Stimulated activated CD4-positive, alpha-beta T cell treated with anti-CD3 and anti-CD28 coated beads, Interleukin-2, amount 100 ng/mL, for 48 hours (primary cell): ENCODE data around the gene UGT1A4.
"Not testable (repeated sequence)": the region's sequence is repeated elsewhere in the genome, so short reads cannot be mapped to it uniquely, and the experiment has no call there.

Experiments
- DNase-seq, 2 donors: peaks; one replicate each; pipeline ENCODE4 v3.0.0-alpha.2; 2020

UGT1A4 gene

DNA sequence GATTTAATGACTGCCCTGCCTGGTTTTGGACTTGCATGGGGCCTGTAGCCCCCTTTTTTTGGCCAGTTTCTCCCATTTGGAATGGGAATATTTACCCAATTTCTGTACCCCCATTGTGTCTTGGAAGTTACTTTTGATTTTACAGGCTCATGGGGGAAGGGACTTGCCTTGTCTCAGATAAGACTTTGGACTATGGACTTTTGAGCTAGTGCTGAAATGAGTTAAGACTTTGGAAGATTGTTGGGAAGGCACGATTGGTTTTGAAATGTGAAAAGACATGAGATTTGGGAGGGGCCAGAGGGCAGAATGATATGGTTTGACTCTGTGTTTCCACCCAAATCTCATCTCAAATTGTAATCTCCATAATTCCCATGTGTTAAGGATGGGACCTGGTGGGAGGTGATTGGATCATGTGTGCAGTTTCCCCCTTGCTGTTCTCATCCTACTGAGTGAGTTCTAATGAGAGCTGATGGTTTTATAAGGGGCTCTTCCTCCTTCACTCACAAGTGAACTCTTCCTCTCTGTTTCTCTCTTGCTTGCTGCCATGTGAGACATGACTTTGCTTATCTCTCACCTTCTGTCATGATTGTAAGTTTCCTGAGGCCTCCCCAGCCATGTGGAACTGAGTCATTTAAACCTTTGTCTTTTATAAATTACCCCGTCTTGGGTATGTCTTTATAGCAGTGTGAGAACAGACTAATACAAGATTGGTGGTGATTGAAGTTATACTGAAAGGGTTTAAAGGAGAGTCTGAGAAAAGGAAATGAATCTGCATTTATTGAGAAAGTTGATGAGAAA, 32.9 kb downstream of the UGT1A4 start:
- not testable (repeated sequence) for DNase-seq

DNA sequence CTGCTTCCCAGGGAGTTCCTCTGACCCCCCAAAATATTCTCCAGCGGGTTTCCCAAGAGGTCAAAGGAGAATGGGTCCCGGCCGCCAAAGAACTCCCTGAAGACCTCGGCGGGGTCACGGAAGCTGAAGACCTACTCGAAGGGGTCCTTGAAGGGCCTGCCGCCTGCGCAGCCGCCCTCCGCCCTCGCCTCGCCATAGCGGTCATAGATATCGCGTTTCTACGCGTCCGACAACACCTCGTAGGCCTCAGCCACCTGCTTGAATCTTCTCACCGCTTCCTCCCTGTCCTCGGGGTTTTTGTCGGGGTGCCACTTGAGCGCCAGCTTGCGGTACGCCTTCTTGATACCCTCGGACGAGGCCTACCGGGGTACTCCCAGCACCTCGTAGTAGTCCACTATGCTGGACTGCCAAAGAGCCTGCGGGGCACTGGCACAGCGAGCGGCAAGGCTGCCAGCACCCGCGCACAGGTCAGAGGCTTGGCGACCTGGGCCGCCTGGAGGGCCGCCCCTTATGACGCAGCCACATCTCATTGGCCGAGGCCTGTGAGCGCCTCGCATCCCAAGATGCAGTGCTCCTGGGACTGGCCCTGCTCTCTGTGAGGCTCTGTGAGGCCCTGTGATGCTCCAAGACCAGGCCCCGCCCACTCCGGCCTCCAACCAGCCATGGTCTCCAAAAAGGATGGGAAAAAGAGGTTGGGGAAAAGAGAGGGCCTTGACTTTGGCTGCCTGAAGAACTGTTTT, 36.5 kb downstream of the UGT1A4 start:
- no peak for DNase-seq

DNA sequence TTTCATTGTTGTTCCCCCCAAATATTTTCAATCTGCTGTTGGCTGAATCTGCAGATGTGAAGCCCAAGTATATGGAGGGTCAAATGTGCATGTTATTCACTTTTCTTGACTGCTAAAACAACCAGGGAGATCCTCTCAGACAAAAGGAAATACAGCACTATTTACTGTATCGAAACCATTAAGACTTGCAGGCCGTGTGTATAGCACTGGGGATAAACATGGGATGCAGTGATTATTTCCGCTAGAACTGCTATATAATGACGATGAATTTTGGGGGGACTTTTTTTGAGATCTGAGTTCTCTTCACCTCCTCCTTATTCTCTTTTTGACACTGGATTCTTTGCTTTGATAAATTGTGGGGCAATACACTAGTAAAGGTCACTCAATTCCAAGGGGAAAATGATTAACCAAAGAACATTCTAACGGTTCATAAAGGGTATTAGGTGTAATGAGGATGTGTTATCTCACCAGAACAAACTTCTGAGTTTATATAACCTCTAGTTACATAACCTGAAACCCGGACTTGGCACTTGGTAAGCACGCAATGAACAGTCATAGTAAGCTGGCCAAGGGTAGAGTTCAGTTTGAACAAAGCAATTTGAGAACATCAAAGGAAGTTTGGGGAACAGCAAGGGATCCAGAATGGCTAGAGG, 38.0 kb downstream of the UGT1A4 start:
- DNase-seq, result no peak

DNA sequence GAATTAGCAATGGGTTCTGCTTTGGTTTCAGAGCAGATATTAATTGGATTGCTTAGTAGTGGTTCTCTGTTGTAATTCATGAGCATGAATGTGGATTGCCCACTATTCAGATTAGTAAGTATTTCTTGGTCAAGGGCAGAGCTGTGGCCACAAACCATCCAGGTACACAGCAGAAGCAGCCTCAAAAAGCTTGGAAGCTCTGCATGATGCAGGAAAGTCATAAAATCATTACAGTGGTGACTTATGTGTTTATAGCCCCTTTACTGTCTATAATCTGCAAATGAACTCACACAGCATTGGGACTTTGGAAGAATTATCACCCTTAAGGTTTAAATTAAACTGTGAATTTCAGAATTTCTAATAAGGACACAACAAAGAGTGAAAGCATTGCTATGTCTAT, 39.6 kb downstream of the UGT1A4 start:
- DNase-seq, result no peak

GRCh38 chr2:233758849-233759248, 40.3 kb downstream of the UGT1A4 start:
- DNase-seq, result no peak

DNA sequence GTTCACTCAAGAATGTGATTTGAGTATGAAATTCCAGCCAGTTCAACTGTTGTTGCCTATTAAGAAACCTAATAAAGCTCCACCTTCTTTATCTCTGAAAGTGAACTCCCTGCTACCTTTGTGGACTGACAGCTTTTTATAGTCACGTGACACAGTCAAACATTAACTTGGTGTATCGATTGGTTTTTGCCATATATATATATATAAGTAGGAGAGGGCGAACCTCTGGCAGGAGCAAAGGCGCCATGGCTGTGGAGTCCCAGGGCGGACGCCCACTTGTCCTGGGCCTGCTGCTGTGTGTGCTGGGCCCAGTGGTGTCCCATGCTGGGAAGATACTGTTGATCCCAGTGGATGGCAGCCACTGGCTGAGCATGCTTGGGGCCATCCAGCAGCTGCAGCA, 41.5 kb downstream of the UGT1A4 start, which contains the start of gene UGT1A1:
Gene UGT1A1, plus strand, starts transcription at position 228 of the 400 bp plus-strand sequence. Its CDS starts 18 bp downstream, at position 246.
- DNase-seq, result no peak

GRCh38 chr2:233761040-233761769, 42.7 kb downstream of the UGT1A4 start:
- DNase-seq, result no peak

DNA sequence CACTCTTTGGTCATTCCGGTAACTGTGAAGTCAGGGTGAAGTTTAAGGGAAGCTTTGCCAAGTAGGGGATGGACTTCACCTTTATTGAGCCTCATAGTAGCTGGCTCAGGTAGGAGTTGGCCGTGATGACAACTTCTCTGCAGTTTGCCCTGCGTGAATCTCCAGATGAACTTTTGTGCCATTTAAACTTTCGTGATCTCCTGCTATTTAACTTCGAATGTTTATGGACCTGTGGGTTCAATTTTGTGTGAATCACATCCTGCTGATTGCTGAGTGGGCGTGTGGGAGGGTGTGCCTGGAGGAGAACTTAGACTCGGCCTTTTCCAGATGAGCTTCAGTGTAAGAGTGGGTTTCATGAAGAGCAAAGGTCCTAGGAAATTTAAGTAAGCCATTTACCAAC, 45.7 kb downstream of the UGT1A4 start:
- DNase-seq, result no peak

DNA sequence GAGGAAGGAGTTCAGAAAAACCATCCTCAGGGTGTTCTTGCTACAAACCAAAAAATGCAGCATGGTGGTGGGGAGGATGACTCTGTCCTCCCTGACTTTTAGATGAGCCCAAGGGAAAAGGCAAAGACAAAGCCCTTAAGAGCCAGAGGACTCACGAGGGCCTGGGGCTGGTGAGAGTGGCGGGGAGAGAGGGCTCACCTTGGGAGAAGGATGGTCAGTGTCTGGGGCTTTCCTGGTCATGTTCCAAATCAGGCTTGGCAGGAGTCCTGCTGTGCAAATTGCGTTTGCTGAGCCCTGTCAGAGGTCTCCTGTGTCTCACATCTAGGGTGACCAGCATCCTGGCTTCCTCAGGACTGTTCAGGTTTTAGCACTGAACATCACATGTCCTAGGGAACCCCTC, 46.2 kb downstream of the UGT1A4 start:
- DNase-seq, result no peak

DNA sequence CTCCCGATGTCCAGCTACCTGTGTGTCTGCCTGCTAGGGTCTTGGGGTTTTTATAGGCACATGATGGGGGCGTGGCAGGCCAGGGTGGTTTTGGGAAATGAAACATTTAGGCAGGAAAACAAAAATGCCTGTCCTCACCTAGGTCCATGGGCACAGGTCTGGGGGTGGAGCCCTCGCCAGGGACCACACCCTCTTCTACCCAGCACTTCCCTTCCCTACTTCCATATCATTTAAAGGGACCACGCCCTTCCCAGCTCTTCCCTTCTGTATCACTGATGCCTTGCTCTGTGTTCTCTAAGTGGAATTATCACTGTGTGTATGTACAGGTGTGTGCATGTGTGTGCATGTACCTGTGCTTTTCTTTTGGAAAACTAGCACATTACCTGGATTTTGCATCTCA, 47.9 kb downstream of the UGT1A4 start:
- no peak for DNase-seq

- no peak for DNase-seq
These were observed 49.5 kb downstream of the UGT1A4 start for GRCh38 chr2:233768076-233768475.

DNA sequence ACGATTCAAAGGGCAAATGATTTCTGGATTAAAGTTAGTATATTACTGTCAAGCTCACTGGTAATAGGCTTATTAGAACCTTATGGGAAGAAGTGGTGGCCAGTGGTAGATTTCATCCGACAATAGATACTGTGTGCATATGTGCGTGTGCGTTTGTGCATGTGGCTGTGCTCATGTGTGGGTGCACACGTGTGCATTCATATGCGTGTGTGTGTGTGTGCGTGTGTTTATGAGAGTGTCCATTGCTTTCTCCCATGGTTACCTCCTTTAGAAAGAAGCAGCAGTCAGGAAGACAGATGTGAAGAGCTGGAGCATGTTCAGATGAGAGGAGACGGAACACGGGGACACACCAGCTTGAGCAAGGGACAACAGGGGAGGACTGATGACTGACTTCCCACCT, 50.7 kb downstream of the UGT1A4 start:
- no peak for DNase-seq

DNA sequence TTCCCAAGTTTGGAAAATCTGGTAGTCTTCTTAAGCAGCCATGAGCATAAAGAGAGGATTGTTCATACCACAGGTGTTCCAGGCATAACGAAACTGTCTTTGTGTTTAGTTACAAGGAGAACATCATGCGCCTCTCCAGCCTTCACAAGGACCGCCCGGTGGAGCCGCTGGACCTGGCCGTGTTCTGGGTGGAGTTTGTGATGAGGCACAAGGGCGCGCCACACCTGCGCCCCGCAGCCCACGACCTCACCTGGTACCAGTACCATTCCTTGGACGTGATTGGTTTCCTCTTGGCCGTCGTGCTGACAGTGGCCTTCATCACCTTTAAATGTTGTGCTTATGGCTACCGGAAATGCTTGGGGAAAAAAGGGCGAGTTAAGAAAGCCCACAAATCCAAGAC, 53.6 kb downstream of the UGT1A4 start:
- DNase-seq, result no peak

GRCh38 chr2:233772583-233772982, 54.0 kb downstream of the UGT1A4 start:
- no peak for DNase-seq

- no peak for DNase-seq
These were observed 55.3 kb downstream of the UGT1A4 start for GRCh38 chr2:233773854-233774253.

DNA sequence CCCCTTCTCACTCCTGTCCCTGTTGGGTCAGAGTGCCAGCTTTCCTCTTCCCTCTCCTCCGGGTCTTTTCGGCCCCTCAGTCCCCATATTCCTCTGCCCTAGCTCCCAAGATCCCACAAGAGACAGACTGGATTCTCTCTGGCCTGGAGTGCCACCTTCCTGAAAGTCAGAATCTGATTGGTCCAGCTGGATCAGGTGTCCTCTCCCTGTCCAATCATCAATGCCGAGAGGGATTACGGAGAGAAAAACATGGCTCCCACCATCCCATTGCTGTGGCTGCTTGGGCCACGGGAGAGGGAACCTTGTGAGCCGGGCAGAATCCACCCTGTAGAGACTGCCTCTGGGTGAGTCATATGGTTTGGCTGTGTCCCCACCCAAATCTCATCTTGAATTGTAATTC, 56.9 kb downstream of the UGT1A4 start:
- no peak for DNase-seq

DNA sequence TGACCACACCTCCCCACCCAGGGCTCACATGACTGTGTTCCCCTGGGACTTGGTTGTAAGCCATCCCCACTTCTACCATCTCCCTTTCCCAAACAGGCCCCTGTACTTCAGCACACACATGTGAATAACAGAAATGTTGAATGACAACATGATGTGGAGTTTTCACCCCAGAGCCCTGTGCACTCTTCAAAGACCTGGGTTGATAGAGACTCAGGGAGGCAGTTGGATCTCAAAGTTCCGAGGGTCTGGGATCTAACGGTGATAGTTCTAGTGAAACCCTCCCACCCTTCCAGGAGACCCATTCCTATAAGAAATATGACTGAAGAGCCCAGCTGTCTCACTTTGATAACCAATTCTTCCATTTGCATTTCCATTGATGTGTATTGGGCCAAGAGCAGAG, 59.5 kb downstream of the UGT1A4 start, which contains the start of gene MROH2A:
Gene MROH2A, plus strand, starts transcription at position 301 of the 400 bp plus-strand sequence. CDS start 1,029 bp downstream, outside the sequence.
- DNase-seq, result no peak

DNA sequence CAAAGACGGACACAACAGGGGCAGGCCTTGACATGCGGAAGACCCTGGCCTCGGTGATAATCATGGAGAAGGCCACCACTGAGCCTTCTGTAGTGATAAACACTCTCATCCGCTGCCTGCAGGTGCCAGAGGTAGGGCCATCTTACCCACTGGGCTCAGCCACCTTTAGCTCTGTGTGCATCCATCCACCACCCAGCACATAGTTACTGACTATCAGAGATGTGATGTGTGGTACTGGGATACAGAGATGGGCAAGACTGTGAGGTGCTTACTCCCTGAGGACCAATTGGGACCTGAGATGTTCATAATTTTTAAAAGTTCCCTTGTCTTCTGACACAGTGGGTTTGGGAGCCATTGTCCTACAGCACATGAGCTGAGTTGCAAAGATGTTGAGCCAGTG, 61.2 kb downstream of the UGT1A4 start:
- DNase-seq, result no peak

- no peak for DNase-seq
These were observed 62.2 kb downstream of the UGT1A4 start for GRCh38 chr2:233780771-233781170.

DNA sequence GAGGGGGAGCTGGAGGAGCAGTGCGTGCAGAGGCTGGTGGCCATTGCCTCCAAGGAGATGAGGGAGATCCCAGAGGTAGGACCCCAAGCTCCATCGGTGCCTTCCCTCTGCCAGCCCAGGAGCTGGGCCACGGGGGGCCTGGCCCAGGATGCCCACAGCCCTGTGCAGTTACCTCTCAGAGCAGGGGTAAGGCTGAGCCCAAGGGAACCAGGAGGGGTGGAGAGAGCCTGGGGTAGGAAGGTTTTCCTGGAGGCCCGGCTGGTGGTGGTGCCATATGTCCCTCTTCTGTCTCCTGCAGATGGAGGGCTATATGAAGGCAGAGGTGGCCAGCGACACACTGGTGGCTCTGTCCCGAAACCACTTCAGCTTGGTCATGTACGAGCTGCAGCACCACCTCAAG, 71.0 kb downstream of the UGT1A4 start:
- DNase-seq, result no peak

DNA sequence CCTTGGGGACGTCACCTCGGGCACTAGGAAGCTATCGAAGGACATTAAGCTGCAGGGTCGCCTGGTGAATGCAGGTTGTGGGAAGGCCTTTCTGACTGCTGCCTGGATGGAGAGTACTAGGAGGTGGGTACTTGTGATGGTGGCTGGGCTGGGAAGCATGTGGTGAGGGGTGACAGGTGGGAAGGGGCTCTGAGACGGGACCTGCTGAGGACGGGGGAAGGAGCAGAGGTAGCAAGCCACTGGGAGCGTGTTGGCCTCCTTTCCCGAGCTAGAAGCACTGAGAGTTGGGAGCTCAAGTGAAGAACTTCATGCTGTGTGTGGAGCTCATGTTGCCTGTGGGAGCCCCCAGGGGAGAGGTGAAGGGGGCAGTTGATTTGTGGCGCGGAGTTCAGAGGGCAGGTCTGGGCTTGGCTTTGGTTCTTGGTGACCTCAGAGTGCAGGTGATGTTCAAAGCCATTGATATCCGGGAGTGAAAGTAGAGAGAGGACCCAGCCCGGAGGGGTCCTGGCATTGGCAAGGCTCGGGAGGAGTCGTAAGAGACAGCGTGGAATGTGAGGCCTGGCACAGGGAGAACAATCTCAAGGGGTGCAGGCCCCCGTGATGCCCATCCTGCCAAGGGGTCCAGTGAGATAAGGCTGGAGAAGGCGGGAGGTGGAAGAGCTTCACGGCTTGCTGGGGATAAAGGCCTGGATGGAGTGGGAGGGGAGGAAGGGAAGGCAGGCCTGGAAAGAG, 72.8 kb downstream of the UGT1A4 start:
- no peak for DNase-seq

- no peak for DNase-seq
These were observed 73.4 kb downstream of the UGT1A4 start for GRCh38 chr2:233791883-233792329.
